ENCODE results near the gene HERC6.
"Not testable (repeated sequence)": the region's sequence is repeated elsewhere in the genome, so short reads cannot be mapped to it uniquely, and the experiment has no call there.

Gene HERC6

GRCh38 chr4:88390128-88390527 is 11.5 kb downstream of the HERC6 start:
- DNase-seq (ENCODE audit: low read depth in 3 of 3): no peak

GRCh38 chr4:88391703-88392102 is 13.1 kb downstream of the HERC6 start:
- DNase-seq (ENCODE audit: low read depth in 3 of 3): no peak

GRCh38 chr4:88396681-88397080 is 18.0 kb downstream of the HERC6 start:
- no peak for DNase-seq (ENCODE audit: low read depth in 3 of 3)

- DNase-seq (ENCODE audit: low read depth in 3 of 3): no peak
These were observed 19.7 kb downstream of the HERC6 start for GRCh38 chr4:88398381-88398780.

- no peak for DNase-seq (ENCODE audit: low read depth in 3 of 3)
These were observed 30.6 kb downstream of the HERC6 start for GRCh38 chr4:88409206-88409605.

- DNase-seq (ENCODE audit: low read depth in 3 of 3): no peak
These were observed 31.1 kb downstream of the HERC6 start for GRCh38 chr4:88409789-88410188.

- no peak for DNase-seq (ENCODE audit: low read depth in 3 of 3)
These were observed 32.9 kb downstream of the HERC6 start for GRCh38 chr4:88411491-88412096.

GRCh38 chr4:88413801-88414200 is 35.1 kb downstream of the HERC6 start:
- DNase-seq (ENCODE audit: low read depth in 3 of 3): no peak

GRCh38 chr4:88414755-88415154 is 36.1 kb downstream of the HERC6 start:
- no peak for DNase-seq (ENCODE audit: low read depth in 3 of 3)

- DNase-seq (ENCODE audit: low read depth in 3 of 3): no peak
These were observed 37.3 kb downstream of the HERC6 start for GRCh38 chr4:88415982-88416381.

- DNase-seq (ENCODE audit: low read depth in 3 of 3): no peak
These were observed 39.8 kb downstream of the HERC6 start for GRCh38 chr4:88418411-88418810.

GRCh38 chr4:88419874-88420273 is 41.2 kb downstream of the HERC6 start:
- no peak for DNase-seq (ENCODE audit: low read depth in 3 of 3)

- no peak for DNase-seq (ENCODE audit: low read depth in 3 of 3)
These were observed 42.2 kb downstream of the HERC6 start for GRCh38 chr4:88420844-88421243.

- no peak for DNase-seq (ENCODE audit: low read depth in 3 of 3)
These were observed 43.8 kb downstream of the HERC6 start for GRCh38 chr4:88422403-88422802.

- DNase-seq (ENCODE audit: low read depth in 3 of 3): no peak
These were observed 50.7 kb downstream of the HERC6 start for GRCh38 chr4:88429401-88429800.

- DNase-seq (ENCODE audit: low read depth in 3 of 3): no peak
These were observed 57.5 kb downstream of the HERC6 start for GRCh38 chr4:88435987-88436693.

- not testable (repeated sequence) for DNase-seq (ENCODE audit: low read depth in 3 of 3)
These were observed 59.2 kb downstream of the HERC6 start for GRCh38 chr4:88437873-88438272.

GRCh38 chr4:88439161-88439760 is 60.6 kb downstream of the HERC6 start:
- no peak for DNase-seq (ENCODE audit: low read depth in 3 of 3)

- no peak for DNase-seq (ENCODE audit: low read depth in 3 of 3)
These were observed 61.5 kb downstream of the HERC6 start for GRCh38 chr4:88440146-88440545.

- DNase-seq (ENCODE audit: low read depth in 3 of 3): no peak
These were observed 63.0 kb downstream of the HERC6 start for GRCh38 chr4:88441696-88442095.

GRCh38 chr4:88442689-88443191 is 64.1 kb downstream of the HERC6 start:
- no peak for DNase-seq (ENCODE audit: low read depth in 3 of 3)

GRCh38 chr4:88443486-88443885 is 64.8 kb downstream of the HERC6 start:
- DNase-seq (ENCODE audit: low read depth in 3 of 3): no peak

- DNase-seq (ENCODE audit: low read depth in 3 of 3): no peak
These were observed 66.6 kb downstream of the HERC6 start for GRCh38 chr4:88445252-88445651.
